Stimulated activated CD4-positive, alpha-beta T cell treated with anti-CD3 and anti-CD28 coated beads, Interleukin-2, amount 100 ng/mL, for 24 hours (primary cell): ENCODE results near the gene GLYATL1B.
"Not testable (repeated sequence)": the region's sequence is repeated elsewhere in the genome, so short reads cannot be mapped to it uniquely, and the experiment has no call there.

Source experiments
- DNase-seq, 2 donors: peaks; one replicate each; pipeline ENCODE4 v3.0.0-alpha.2; 2020

Gene GLYATL1B

DNA sequence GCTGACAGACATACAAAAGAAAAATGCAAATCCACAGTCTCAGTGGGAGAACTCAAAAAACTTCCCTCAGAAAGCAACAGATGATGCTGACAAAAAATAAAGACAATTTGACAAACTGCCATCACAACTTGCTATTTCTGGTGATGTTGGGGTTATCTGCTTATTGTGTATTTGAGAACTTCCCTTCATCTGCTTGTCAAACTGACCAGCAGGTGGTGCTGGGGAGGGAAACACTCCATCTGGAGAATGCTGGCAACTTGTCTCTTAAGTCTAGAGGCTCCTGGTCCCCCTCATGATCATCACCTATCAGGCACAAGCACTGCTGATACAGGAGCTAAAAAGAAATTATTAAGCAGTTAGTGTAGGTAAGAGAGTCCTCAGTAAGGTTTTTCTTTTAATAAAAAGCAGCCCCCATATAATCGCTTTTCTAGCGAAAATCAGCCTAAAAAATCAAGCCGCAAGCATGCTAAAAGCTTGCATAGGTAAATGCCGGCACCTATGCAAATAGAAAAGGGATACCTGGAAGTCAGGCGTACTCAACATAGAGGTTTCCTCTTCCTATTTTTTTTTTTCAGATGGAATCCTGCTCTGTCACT is 11.1 kb downstream of the GLYATL1B start:
- DNase-seq, result peak; percentile 73 to 75

DNA sequence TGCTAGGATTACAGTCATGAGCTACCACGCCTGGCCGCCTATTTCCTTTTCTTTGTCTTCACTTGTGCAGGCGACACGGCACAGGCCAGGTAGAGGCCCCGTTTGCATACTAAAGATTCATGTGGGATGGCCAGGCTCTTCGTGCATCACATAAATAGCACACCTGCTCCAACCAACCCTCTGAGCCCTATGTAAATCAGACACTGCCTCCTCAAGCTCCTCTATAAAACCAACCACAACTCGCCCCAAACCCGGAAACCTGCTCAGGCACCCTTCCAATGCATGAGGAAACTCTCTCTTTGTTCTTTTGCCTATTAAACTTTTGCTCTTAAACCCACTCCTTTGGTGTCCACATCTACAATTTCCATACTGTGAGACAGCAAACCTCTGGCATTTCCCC is 11.8 kb downstream of the GLYATL1B start:
- DNase-seq, result not testable (repeated sequence)

- peak; percentile 69 to 74 for DNase-seq
Observed at GRCh38 chr11:59102259-59102765, 16.2 kb downstream of the GLYATL1B start.

GRCh38 chr11:59106363-59107336 is 20.5 kb downstream of the GLYATL1B start, which contains the start of gene FAM111B:
FAM111B (plus strand) TSS chr11:59107237; CDS start chr11:59109626, 2,389 bp downstream.
- peak; percentile 65 to 77 for DNase-seq

GRCh38 chr11:59107721-59108120 is 21.6 kb downstream of the GLYATL1B start:
- peak in 1 of 2 donors; percentile 18 for DNase-seq

- DNase-seq, result no peak
Observed at GRCh38 chr11:59112494-59112893, 26.4 kb downstream of the GLYATL1B start.

DNA sequence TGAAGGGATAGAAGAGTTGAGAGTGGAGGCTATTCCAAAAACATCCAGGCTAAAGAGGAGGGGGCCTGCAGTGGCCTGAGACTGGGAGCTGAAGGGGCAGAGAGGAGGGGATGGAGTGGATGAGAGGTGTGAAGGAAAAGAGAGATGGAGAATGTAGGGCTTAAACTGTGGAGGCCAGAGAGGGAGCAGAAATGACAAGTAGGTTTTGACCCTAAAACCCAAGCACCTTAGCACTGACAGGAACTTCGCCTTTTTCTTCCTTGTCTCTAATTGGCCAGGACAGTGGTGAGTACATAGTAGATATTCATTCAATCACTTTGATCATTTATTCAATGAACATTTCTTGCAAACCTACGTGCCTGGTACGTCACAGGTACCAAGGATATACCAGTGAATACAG is 28.2 kb downstream of the GLYATL1B start:
- DNase-seq, result no peak

DNA sequence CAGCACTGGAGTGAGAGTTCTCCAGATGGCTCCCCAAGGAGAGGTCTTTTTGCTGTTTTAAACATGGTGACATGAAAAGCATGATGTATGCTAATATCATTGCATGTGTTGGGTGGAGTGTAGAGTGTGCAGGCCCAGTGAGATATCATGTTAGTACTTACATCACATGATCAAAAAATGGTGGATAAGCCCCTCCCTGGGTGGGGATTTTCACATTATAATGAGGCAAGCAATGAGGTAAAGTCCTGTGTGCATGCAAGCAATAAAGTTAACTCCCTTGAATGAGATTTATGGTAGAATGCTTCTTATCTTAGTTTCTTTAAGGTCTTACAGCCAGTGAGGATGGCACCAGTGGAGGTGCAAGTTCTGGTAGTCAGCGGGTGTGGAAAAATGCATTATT is 29.4 kb downstream of the GLYATL1B start:
- no peak for DNase-seq

- DNase-seq, result no peak
Observed at GRCh38 chr11:59117774-59118173, 31.7 kb downstream of the GLYATL1B start.

DNA sequence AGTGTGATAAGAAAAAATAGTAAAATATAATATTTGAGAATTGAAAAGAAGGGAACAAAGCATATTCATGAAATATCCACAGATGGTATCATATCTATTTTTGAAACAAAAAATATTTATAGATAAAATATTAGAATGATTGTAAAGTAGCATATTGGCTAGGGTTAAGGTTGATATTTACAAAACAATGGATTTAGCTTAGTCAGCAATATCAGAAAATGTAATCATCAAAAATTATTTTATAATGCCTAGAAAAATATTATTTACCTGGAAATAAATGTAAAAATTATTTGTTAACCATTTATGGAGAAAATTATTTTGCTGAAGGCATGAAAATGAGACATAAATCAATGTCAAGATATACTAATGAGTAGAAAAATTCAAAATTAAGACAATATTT is 33.7 kb downstream of the GLYATL1B start:
- no peak for DNase-seq

DNA sequence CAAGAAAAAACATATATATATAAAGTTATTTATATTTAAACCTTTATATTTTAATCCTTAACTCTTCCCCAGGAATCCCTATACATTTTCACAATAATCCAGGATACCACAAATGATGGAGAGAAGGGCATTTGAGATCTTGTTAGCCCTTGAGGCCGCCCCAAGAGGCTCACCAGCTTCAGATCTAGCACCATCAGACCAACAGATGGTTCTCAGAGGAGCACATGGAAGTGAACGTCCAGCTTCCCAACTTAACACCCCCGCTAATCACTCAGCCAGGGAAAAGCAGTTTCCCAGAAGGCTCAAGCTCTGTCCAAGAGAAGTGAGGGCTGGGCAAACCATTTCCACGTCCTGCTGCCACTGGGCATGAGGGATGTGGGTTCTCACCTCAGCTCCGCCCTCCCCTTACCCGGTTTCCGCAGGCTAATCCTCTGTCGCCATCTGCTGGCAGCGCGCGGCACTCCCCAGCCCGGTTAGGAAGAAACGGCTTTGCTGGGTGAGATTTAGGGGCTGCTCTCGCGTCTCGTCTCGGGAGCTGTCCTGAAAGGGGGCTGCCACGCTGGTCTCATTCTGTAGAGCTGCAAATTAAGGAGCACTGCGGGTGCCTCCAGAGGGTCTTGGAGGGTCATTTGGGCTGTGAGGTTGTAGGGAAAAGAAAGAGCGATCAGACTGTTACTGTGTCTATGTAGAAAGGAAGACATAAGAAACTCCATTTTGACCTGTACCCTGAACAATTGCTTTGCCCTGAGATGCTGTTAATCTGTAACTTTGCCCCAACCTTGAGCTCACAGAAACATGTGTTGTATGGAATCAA is 49.7 kb downstream of the GLYATL1B start:
- peak; percentile 91 to 93 for DNase-seq

DNA sequence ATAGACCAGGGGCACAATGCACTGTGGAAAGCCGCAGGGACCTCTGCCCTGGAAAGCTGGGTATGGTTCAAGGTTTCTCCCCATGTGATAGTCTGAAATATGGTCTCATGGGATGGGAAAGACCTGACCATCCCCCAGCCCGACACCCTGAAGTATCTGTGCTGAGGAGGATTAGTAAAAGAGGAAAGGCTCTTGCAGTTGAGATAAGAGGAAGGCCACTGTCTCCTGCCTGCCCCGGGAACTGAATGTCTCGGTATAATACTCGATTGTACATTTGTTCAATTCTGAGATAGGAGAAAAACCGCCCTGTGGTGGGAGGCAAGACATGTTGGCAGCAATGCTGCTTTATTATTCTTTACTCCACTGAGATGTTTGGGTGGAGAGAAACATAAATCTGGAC is 50.4 kb downstream of the GLYATL1B start:
- DNase-seq, result not testable (repeated sequence)

DNA sequence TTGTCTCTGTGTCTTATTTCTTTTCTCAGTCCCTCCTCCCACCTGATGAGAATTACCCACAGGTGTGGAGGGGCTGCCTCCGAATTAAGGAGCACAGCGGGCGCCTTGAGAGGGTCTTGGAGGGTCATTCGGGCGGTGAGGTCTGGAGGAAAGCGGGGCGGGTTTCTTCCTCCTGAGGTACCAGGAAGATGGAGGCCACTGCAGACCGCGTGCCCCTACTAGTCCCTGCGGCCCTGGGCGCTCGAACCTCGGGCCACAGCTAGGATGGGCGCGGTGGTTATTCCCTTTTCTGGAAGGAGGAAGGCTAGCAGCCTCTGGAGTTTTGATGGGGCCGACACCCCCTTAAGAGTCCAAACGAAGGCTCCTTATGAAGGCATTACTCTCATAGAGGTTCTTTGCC is 51.1 kb downstream of the GLYATL1B start:
- DNase-seq, result no peak

DNA sequence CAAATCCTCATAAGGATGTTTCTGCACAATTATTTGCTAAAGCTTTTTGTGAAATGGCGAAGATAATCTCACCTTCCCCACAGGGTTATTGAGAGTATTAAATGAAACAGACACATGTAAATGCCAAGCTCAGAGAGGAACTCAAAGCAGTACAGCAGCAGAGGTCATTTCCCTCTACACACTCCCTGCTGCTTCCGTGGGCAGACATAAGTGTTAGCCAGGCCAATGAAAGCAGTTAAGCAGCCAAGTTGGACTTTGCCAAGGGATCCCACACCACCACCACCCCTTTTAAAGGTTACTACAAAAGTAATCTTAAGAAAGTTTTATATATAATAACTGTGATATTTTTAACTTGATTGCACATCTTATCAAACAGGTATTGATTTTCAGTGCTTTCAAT is 52.5 kb downstream of the GLYATL1B start:
- DNase-seq, result no peak

DNA sequence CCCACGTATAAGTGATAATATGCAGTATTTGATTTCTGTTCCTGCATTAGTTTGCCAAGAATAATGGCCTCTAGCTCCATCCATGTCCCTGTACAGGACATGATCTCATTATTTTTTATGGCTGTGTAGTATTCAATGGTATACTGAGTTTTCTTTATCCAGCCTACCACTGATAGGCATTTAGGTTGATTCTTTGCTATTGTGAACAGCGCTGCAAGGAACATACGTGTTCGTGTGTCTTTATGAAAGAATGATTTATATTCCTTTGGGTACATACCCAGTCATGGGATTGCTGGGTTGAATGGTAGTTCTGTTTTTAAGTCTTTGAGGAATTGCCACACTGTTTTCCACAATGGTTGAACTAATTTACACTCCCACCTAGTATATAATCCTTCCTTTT is 55.1 kb downstream of the GLYATL1B start:
- DNase-seq, result no peak

- no peak for DNase-seq
Observed at GRCh38 chr11:59141673-59142460, 55.8 kb downstream of the GLYATL1B start.

DNA sequence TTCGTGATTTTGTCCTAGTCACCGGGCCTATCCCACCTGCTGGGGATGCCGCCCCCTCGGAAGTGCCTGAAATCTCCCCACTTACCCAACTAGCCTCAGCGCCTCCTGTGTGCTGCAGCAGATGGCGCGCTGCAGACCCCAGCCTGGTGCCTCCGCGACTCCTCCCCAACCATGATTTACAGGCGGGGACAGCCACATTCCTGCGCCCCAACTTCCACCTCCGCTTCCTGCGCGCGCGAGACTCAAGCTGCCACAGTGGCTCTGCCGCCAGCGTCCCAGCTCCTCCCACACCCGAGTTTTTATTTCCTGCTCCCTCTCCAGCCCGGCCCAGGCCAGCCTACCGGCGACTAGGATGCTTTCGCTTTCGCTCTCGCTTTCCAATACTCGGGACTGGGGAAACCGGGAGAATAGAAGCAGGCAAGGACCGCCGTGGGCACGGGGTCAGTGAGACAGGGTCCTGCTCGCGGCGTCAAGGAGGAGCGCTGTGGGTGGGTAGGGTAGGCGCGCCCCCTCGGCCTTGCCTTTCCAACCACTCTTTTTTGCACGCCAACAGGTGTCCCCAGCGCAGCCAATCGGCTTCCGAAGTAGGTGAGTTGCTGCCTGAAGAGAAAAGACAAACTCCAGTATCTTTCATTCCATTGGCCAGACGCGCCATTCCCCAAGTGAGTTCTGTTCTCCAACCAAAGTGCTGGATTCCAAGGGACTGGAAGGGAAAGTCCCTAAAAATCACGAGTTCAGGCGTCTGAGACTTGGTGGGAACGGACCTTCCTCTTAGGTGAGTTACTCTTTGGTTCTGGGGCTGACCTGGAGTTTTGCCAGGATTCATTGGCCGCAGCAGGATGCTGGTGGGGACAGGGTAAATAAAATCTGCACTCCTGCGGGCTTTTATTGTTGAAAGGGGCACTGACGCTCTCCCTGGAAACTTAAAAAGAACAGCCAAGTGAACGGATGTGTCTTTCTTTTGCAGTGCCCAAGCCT is 56.7 kb downstream of the GLYATL1B start, which contains the start of gene FAM111A:
FAM111A (plus strand) TSS at position 327 of the 978 bp plus-strand sequence. CDS start 6,017 bp downstream, outside the sequence.
- peak; percentile 78 to 85 for DNase-seq

GRCh38 chr11:59144096-59144495 is 58.0 kb downstream of the GLYATL1B start:
- DNase-seq, result no peak
